Fibroblast of skin of abdomen (primary cell): ENCODE measurements around the gene TMEM229B. TPM values are rescaled to one million over a fixed set of nuclear protein-coding genes. Genes with fewer than 3 reads are reported as not detected.

ENCODE experiments used
- DNase-seq: peaks from one replicate; pipeline ENCODE4 v3.0.0-alpha.2; 2013
- polyA plus RNA-seq, 2 experiments: library from polyadenylated mRNA; unstranded; fragments of 120-200 nt; gene quantifications; one replicate each; pipeline ENCODE4 v1.2.1, GENCODE V29; 2013; ENCODE audit not compliant: insufficient read length in 2 of 2

Gene TMEM229B
- polyA plus RNA-seq (2013, experiment 1 of 2; ENCODE audit: insufficient read length) = 0.12 TPM
- 0.09 TPM for polyA plus RNA-seq (2013, experiment 2 of 2; ENCODE audit: insufficient read length)

- no peak for DNase-seq
Observed at GRCh38 chr14:67487937-67488893, at the start of gene TMEM229B. Gene TMEM229B (minus strand): TSS chr14:67488721. CDS start chr14:67473923, 14,798 bp downstream.

GRCh38 chr14:67537736-67538135 is 49.2 kb upstream of the TMEM229B start:
- DNase-seq = no peak

GRCh38 chr14:67536087-67536486 is 47.6 kb upstream of the TMEM229B start:
- DNase-seq = no peak

- DNase-seq = no peak
Observed at GRCh38 chr14:67533754-67534085, 45.2 kb upstream of the TMEM229B start.

GRCh38 chr14:67532998-67533753 is 44.7 kb upstream of the TMEM229B start, which contains the start of gene PLEKHH1:
Gene PLEKHH1 (plus strand): TSS chr14:67533290. CDS start chr14:67541868, 8,578 bp downstream.
- DNase-seq = peak; percentile 61

- no peak for DNase-seq
Observed at GRCh38 chr14:67532606-67532997, 44.1 kb upstream of the TMEM229B start.

GRCh38 chr14:67529947-67530935 is 41.7 kb upstream of the TMEM229B start:
- DNase-seq = no peak

GRCh38 chr14:67528276-67528675 is 39.8 kb upstream of the TMEM229B start:
- DNase-seq = no peak

GRCh38 chr14:67527756-67528155 is 39.2 kb upstream of the TMEM229B start:
- no peak for DNase-seq

- DNase-seq = peak; percentile 43
Observed at GRCh38 chr14:67526676-67527459, 38.3 kb upstream of the TMEM229B start.

- DNase-seq = no peak
Observed at GRCh38 chr14:67526181-67526580, 37.7 kb upstream of the TMEM229B start.

GRCh38 chr14:67525389-67525788 is 36.9 kb upstream of the TMEM229B start:
- no peak for DNase-seq

- DNase-seq = no peak
Observed at GRCh38 chr14:67524634-67524963, 36.1 kb upstream of the TMEM229B start.

- no peak for DNase-seq
Observed at GRCh38 chr14:67523764-67524633, 35.5 kb upstream of the TMEM229B start.

- no peak for DNase-seq
Observed at GRCh38 chr14:67522270-67522669, 33.7 kb upstream of the TMEM229B start.

GRCh38 chr14:67520482-67520881 is 32.0 kb upstream of the TMEM229B start:
- DNase-seq = no peak

- DNase-seq = no peak
Observed at GRCh38 chr14:67519406-67519805, 30.9 kb upstream of the TMEM229B start.

GRCh38 chr14:67517083-67517482 is 28.6 kb upstream of the TMEM229B start:
- no peak for DNase-seq

GRCh38 chr14:67516676-67517075 is 28.2 kb upstream of the TMEM229B start:
- no peak for DNase-seq

GRCh38 chr14:67515386-67516079 is 27.0 kb upstream of the TMEM229B start:
- DNase-seq = no peak
